Lung (tissue), 12 donors: ENCODE data around the gene ADORA1. TPM values are rescaled to one million over a fixed set of nuclear protein-coding genes. Genes with fewer than 3 reads are reported as not detected.

ENCODE experiments used
- ATAC-seq: fragments of 200-7000 bp; cut with Tn5 transposase; one replicate; pipeline ENCODE4 v1.9.1; 2020; ENCODE audit warnings: moderate number of reproducible peaks; ENCODE audit not compliant: insufficient read depth, low FRiP score
- DNase-seq, 3 donors: peaks; one replicate each; pipeline ENCODE4 v3.0.0-alpha.2; 2013 to 2017
- H3K27ac ChIP-seq, 2 donors: one replicate each; pipeline ENCODE4 v1.5.1; 2013; ENCODE audit warnings: mild to moderate bottlenecking in 2 of 2, moderate library complexity in 2 of 2, control low read depth in 1 of 2, inconsistent platforms in 1 of 2, low read depth in 1 of 2, low read length in 1 of 2
- H3K27me3 ChIP-seq, 3 donors: one replicate each; pipeline ENCODE4 v1.5.1; 2013; ENCODE audit warnings: low read length in 2 of 3; ENCODE audit not compliant: control insufficient read depth in 3 of 3, insufficient read depth in 3 of 3
- H3K36me3 ChIP-seq, 4 donors: one replicate each; pipeline ENCODE4 v1.5.1; 2013; ENCODE audit warnings: low read length in 4 of 4, mild to moderate bottlenecking in 1 of 4, moderate library complexity in 1 of 4; ENCODE audit not compliant: control insufficient read depth in 4 of 4, insufficient read depth in 4 of 4
- H3K4me1 ChIP-seq, 5 donors: one replicate each; pipeline ENCODE4 v1.5.1; 2013; ENCODE audit warnings: low read length in 5 of 5, mild to moderate bottlenecking in 2 of 5, moderate library complexity in 1 of 5; ENCODE audit not compliant: control insufficient read depth in 5 of 5, insufficient read depth in 5 of 5
- H3K4me3 ChIP-seq: one replicate; pipeline ENCODE4 v1.5.1; 2013; ENCODE audit warnings: mild to moderate bottlenecking, control low read depth, moderate library complexity
- H3K9ac ChIP-seq, 2 donors: one replicate each; pipeline ENCODE4 v1.5.1; 2013; ENCODE audit warnings: low read length in 2 of 2, control low read depth in 1 of 2; ENCODE audit not compliant: insufficient read depth in 1 of 2
- H3K9me3 ChIP-seq, 4 donors: one replicate each; pipeline ENCODE4 v1.5.1; 2013; ENCODE audit warnings: low read length in 3 of 4, mild to moderate bottlenecking in 1 of 4, moderate library complexity in 1 of 4; ENCODE audit not compliant: control insufficient read depth in 4 of 4, insufficient read depth in 3 of 4
- WGBS, 2 donors: extraction: QIAGEN DNeasy Blood & Tissue Kit; methylation state at CpG; one replicate each; pipeline ENCODE4 v1.1.7; 2013; 5-methylcytosine and 5-hydroxymethylcytosine counted together
- polyA plus RNA-seq, 2 donors: library from polyadenylated mRNA; stranded (reverse); fragments of 200-250 nt; gene quantifications; one replicate each; pipeline ENCODE4 v1.2.1, GENCODE V29; 2013
- total RNA-seq, 2 donors: library from RNA; depleted of rRNA in 1 of 2; stranded (reverse); fragments of >200 nt in 1 of 2; gene quantifications; one replicate each; pipeline ENCODE4 v1.2.1, GENCODE V29; 2014 to 2021
- TF ChIP-seq, protein P1 (sequence below): IDR thresholded peaks from 2 replicates; pipeline ENCODE4 v1.5.1; 2012; ENCODE audit warnings: mild to moderate bottlenecking; ENCODE audit errors: control extremely low read depth, extremely low read depth
- donor health status: control.
- donor health status: control.
- donor health status: Bipolar disorder and iron deficiency.
- donor health status: healthy.
- donor health status: DM: yes; HTN: yes; CAD: no.

ADORA1 gene
- total and polyA plus RNA-seq, 4 donors: 0.57 to 2.3 (median 0.79) TPM

- Histone ChIP-seq H3K4me3 (no peak overlapping the region), H3K27me3 (peaks cover 0 to 20% (median 9%) of the 10 kb centered on the region in 3 donors), H3K9ac (no peak overlapping the region), H3K4me1 (peaks cover 0 to 8% (median 0%) of the 10 kb centered on the region in 5 donors), H3K36me3 (no peaks in the 10 kb centered on the region), H3K27ac (no peak overlapping the region), H3K9me3 (no peaks in the 10 kb centered on the region)
- DNase-seq (no peak), ATAC-seq (no peak)
- WGBS, 2 donors: 83 to 90% methylated on average over 5 of the region's 5 CpGs
- TF ChIP-seq, protein P1, sequence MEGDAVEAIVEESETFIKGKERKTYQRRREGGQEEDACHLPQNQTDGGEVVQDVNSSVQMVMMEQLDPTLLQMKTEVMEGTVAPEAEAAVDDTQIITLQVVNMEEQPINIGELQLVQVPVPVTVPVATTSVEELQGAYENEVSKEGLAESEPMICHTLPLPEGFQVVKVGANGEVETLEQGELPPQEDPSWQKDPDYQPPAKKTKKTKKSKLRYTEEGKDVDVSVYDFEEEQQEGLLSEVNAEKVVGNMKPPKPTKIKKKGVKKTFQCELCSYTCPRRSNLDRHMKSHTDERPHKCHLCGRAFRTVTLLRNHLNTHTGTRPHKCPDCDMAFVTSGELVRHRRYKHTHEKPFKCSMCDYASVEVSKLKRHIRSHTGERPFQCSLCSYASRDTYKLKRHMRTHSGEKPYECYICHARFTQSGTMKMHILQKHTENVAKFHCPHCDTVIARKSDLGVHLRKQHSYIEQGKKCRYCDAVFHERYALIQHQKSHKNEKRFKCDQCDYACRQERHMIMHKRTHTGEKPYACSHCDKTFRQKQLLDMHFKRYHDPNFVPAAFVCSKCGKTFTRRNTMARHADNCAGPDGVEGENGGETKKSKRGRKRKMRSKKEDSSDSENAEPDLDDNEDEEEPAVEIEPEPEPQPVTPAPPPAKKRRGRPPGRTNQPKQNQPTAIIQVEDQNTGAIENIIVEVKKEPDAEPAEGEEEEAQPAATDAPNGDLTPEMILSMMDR: no peak
Measured at GRCh38 chr1:203080456-203080855, 47.1 kb upstream of the ADORA1 start.

DNA sequence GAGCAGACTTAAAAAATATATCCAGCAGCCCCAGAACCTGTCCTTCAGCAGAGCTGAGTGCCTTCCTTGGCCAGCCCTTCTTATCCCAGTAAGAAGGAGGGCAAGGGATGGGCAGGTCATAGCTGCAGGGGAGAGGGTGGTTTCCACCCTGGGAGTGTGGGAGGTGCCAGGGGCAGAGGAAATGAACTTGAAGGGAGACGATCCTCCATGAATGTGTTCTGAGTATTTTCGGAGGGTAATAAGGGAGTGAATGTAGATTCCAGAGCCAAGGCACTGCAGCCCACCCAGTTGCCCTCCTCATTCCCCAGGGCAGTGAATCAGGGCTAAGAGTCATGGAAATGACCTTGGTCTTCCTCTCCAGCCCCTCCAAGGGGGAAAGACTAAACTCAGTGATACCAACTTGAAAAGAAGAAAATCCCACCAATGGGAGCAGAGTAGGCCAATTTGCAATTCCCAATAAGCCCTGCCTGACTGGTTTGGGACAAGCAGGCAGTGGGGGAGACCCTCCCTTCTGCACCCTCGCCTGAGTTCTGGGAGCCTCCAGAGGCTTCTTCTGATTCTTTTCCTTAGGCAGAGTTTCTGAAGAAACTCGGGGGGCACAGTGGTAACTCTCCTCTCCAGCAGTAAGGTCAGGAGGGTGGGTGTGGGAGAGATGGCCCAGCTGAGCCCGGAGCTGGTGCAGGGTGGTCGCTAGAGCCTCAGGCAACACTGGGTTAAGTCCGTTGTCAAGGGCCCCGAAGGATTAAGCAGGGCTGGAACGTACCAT is 45.9 kb upstream of the ADORA1 start:
- TF ChIP-seq, protein P1: no peak
- DNase-seq: no peak
- Histone ChIP-seq H3K4me3 (no peak overlapping the region), H3K4me1 (no peaks in the 10 kb centered on the region), H3K36me3 (no peaks in the 10 kb centered on the region), H3K27ac (no peak overlapping the region), H3K27me3 (peaks cover 0 to 17% (median 4%) of the 10 kb centered on the region in 3 donors), H3K9ac (no peak overlapping the region), H3K9me3 (no peaks in the 10 kb centered on the region)
- WGBS, 2 donors: 67 to 78% methylated on average over 9 of the region's 9 CpGs
- no peak for ATAC-seq

- H3K27me3 ChIP-seq: peaks cover 0 to 15% (median 0%) of the 10 kb centered on the region in 3 donors
- 78 to 91% methylated on average over 3 of the region's 3 CpGs for WGBS, 2 donors
- TF ChIP-seq, protein P1: no peak
- H3K4me3 ChIP-seq: no peak overlapping the region
- H3K9ac ChIP-seq: no peak overlapping the region
- no peak overlapping the region for H3K27ac ChIP-seq
- H3K36me3 ChIP-seq: no peaks in the 10 kb centered on the region
- no peaks in the 10 kb centered on the region for H3K9me3 ChIP-seq
- DNase-seq (no peak), ATAC-seq (no peak)
- H3K4me1 ChIP-seq: no peaks in the 10 kb centered on the region
Measured at GRCh38 chr1:203082231-203082505, 45.4 kb upstream of the ADORA1 start.
